ENCODE data around the gene CNN3.

- TF ChIP-seq CTCF (conservative IDR thresholded peaks at IDR 0.05; ENCODE audit: low read length), result no peak
- TF ChIP-seq EZH2phosphoT487 (IDR thresholded peaks at IDR 0.05; ENCODE audit: borderline replicate concordance, low read depth, low read length), result no peak
These were observed 40.5 kb downstream of the CNN3 start for GRCh38 chr1:94886361-94886760.
